Stimulated activated CD8-positive, alpha-beta memory T cell treated with anti-CD3 and anti-CD28 coated beads, Interleukin-12 subunit alpha, Interleukin-12 subunit beta, amount 100 ng/mL, for 24 hours (primary cell): ENCODE results near the gene C1orf167.
A peak's percentile ranks its signal among the peaks of the same experiment; 100 is the strongest.
"Not testable (repeated sequence)": the region's sequence is repeated elsewhere in the genome, so short reads cannot be mapped to it uniquely, and the experiment has no call there.

ENCODE experiments used
- DNase-seq: peaks from one replicate; pipeline ENCODE4 v3.0.0-alpha.2; 2020; ENCODE audit errors: extremely low read depth

The C1orf167 gene

DNA sequence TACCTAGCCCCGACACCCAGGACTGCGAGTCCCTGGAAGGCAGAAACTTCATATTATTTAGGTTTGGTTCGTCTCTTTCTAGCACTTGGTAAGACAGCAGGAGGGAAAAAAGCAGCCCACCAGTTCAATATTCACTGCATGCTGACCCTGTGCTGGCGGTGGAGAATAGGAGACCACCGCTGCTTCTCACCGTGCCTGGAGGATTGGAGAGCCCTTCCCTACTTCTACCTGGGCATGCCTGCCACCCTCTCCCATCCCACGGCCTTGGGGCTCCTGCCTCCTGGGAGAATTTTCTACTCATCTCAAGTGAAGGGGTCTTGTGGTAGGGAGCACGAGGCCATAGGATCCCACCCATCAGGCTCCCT is 38.4 kb downstream of the C1orf167 start:
- DNase-seq: no peak

- no peak for DNase-seq
Observed at GRCh38 chr1:11800756-11801433, 38.9 kb downstream of the C1orf167 start.

GRCh38 chr1:11802616-11802972 is 40.6 kb downstream of the C1orf167 start:
- no peak for DNase-seq

DNA sequence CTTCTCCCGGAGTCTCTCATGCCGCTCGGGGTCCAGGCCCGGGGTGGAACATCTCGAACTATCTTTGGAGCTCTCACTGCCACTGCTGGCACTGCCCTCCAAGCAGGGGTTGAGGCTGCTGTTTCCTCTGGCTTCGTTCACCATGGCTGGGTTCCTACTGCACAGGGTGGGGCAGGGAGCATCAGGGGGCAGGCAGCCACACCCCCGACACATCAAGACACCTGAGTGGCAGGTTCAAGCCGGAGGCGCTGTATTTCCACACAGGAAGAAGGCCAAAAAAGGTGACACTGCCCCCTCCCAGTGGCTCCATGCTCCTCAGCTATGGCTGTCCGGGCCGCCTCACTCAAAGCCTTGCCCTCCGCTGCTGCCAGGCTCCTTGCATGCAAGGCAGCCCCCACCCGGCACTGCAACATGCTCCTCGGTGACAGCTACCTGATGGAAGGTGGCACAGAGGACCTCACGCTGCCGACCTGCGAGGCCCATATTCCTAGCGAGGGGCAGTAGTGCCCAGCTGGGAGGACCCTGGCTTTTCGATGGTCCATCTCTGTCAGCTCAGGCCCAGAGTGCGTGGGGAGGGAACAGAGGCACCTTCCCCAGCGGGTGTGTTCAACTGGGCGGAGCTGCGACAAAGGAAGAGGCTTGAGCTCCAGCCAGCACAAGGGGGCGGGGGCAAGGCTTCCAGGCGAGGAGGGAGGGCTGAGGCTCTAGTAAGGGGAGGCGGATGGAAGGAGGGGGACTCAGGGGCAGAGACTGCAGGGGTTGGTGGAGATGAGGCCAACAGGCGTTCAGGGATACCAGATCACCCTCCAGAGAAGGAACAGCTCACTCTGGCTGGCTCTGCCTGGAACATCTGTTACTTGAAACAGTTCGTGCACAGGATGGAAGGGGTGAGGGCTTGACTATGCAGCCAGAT is 41.2 kb downstream of the C1orf167 start:
- peak; percentile 43 for DNase-seq

GRCh38 chr1:11803924-11804665 is 42.1 kb downstream of the C1orf167 start:
- not testable (repeated sequence) for DNase-seq

DNA sequence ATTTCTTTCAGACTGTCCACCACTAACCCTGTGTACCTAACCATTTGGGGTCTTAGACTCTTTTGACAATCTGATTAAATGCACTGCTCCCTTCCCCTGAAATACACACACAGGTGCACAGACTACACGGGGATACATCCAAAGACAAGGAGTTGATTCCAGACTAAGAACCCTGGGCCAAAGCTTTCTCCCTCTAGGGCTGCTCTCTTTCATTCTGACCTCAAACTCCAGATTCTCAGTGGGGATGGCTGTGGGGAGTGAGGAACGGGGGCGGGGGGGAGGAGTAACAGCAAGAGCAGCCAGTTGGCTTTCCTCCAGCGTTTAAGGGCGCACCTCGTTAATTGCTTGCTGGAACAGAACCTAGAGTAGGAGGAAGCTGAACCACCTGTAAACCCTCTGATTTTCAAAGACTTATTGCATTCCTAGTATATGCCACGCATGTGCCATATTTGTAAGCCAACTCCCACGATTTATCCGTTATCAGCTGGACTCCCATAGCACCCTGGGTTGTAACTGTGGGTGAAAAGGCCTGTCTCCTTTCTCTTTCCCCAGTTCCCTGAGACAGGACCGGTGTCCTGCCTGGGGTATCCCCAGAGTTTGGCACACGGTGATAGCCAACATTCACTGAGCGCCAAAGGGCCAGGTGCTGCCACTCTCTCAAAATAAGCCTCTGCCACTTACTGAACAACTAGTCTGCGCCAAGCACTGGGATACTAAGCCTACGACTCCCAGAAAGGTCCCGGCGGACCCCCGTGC is 42.9 kb downstream of the C1orf167 start:
- DNase-seq: no peak

GRCh38 chr1:11805422-11806306 is 43.7 kb downstream of the C1orf167 start, which contains the start of the genes CLCN6 and MTHFR:
TSS of gene CLCN6 (plus strand) at chr1:11806191. CDS start at chr1:11806263, 72 bp downstream.
TSS of gene MTHFR (minus strand) at chr1:11805964. CDS start at chr1:11803116, 2,848 bp downstream.
- peak; percentile 97 for DNase-seq

DNA sequence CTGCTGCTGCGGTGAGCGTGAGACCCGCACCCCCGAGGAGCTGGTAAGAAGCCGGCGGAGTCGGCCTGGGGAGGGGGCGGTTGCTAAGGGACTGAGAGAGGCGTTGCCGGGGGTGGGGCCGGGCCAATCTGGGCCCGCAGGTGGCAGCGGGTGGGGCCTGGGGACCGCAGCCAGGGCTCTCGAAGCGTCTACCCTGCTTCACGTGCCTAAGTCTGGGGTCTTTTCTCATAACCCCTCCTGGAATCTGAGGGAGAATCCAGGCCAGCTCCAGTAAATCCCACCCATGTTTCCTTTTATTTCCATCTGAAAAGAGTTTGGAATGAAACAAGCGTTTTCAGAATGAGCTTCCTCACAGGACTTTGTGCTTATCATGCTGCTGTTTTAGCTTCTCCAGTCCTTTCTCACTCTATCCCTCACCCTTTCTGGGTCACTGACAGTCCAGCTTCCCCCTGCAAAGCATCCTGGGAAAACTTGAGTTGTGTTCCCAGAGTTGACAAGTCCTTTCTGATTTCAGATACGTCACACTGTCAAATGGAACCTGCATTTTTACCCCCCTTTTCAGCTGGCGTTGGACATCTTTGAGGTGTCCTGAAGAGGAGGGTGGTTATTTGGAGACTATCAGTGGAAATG is 44.4 kb downstream of the C1orf167 start:
- no peak for DNase-seq

DNA sequence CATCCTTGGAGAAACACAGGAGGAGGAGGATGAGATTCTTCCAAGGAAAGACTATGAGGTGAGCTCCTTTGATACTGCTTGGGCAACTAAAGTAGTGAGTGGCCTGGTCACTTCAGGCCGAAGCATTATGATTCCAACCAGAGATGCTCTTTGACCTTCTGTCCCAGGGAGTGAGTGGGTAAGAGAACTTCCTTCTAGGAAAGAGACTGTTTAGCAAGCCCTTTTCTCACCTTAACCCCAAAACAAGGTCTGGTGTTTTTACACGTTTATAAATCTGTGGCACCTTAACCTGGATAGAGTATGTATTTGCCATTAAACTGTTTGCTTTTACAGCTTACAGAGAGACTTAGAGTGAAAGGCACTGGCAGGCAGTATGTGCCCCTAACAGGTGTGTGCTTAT is 45.1 kb downstream of the C1orf167 start:
- DNase-seq: no peak

DNA sequence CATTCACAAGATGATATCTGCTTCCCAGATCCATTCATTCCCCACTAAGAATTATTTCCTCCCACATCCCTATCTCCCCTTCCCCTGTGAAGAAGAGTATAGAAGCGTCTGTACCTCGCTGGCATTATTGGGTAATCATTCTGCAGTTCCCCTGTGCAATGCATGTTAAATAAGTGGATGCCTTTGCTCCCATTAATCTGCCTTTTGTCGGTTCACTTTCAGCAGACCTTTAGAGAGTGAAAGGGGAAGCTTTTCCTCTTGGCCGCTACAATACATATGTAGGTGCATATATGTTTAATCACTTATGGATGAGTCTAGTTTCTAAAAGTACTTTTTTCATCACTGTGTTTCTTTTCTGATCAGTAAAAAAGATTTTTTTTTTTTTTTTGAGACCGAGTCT is 51.0 kb downstream of the C1orf167 start:
- no peak for DNase-seq

DNA sequence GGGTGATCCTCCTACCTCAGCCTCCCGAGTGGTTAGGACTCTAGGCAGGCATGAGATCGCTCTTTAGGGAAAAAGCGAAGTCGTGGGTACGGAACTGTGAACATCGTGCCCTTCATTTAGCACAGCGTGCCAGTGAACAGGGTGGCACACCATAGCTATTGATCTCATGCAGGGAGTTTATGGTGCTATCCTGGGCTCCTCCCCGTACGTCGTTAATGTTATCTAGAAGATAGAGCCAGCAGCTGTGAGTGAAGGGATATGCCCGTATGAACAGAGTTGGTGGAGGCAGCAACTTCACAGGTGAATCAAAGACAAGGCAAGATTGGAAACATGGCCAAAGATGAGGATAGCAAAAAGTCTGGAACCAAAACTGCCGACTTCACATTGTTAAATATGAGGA is 55.2 kb downstream of the C1orf167 start:
- no peak for DNase-seq

DNA sequence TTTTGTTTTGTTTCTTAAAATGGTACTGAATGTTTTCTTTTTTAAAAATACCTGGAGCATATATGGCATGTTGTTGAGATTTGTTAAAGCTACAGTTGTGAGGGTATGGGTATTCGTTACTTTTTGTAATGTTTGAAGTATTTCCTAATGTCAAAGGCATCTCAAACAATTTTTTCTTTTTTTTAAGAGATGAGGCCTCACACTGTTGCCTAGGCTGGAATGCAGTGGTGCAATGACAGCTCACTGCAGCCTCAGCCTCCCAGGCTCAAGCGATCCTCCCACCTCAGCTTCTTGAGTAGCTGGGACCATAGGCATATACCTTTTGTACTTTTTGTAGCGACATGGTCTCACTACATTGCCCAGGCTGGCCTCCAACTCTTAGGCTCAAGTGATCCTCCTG is 60.1 kb downstream of the C1orf167 start:
- DNase-seq: no peak

GRCh38 chr1:11823366-11824137 is 61.6 kb downstream of the C1orf167 start:
- DNase-seq: no peak

- no peak for DNase-seq
Observed at GRCh38 chr1:11825131-11825530, 63.1 kb downstream of the C1orf167 start.

DNA sequence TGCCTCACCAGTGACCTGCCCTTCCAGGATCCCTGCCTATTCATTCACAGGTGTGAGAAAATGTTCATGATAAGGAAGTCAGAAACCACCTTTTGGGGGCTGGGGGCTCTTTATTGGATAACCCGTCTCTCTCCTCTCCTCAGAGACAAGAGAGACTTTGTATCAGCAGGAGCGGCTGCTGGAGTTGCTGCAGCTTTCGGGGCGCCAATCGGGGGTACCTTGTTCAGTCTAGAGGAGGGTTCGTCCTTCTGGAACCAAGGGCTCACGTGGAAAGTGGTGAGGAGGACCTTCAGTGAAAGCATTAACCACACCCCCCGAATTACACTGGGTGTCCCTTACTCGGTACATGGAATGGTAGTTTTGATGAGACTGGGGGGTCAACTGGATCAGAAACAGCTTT is 65.0 kb downstream of the C1orf167 start:
- no peak for DNase-seq

DNA sequence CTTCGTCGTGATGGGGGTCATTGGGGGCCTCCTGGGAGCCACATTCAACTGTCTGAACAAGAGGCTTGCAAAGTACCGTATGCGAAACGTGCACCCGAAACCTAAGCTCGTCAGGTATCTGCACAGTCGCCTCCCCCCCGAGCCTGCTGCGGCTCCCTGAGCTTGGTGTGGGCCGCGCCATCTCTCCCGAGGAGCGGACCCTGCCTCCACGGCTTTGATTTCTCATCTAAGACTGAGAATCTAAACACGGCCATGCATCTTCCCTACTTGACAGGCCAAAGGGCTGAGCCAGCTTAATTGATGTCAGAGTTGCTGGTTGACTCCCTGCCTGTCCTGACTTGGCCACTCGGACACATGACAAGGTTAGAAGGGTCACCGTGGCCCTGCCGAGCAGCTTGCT is 66.5 kb downstream of the C1orf167 start:
- DNase-seq: no peak

- no peak for DNase-seq
Observed at GRCh38 chr1:11831945-11832725, 70.1 kb downstream of the C1orf167 start.

DNA sequence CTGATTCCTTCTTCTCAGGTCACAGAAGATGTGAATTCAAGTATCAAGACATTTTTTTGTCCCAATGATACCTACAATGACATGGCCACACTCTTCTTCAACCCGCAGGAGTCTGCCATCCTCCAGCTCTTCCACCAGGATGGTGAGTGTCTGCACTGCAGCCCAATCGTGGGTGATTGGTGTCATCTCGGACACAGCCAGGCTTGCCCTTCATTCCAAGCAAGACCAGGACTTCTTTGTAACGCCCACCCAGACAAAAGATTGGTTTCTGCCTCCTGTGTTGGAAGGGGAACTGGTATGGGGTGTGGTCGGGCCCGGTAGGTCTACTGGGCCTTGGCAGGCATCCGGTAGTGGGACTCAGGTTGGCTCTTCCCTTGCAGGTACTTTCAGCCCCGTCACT is 71.5 kb downstream of the C1orf167 start:
- no peak for DNase-seq

- no peak for DNase-seq
Observed at GRCh38 chr1:11833900-11834299, 71.9 kb downstream of the C1orf167 start.
